ENCODE data around the gene TENT4B.

The TENT4B gene

GRCh38 chr16:50273382-50273690 is 120.2 kb downstream of the TENT4B start:
- intact Hi-C loops (cut with DNase I): no loop called here
- no peak for DNase-seq

- intact Hi-C loops (cut with DNase I): no loop called here
- DNase-seq: peak in 2 of 42 donors; percentile 25 to 34
These were observed 120.8 kb downstream of the TENT4B start for GRCh38 chr16:50273888-50274325.

GRCh38 chr16:50274326-50275097 is 121.4 kb downstream of the TENT4B start:
- no peak for DNase-seq
- intact Hi-C loops (cut with DNase I): no loop called here

- no peak for DNase-seq
- intact Hi-C loops (cut with DNase I): no loop called here
These were observed 122.0 kb downstream of the TENT4B start for GRCh38 chr16:50275098-50275415.

GRCh38 chr16:50275428-50276325 is 122.6 kb downstream of the TENT4B start:
- intact Hi-C loops (cut with DNase I): no loop called here
- DNase-seq: no peak

- DNase-seq: no peak
- intact Hi-C loops (cut with DNase I): no loop called here
These were observed 123.2 kb downstream of the TENT4B start for GRCh38 chr16:50276326-50276640.

GRCh38 chr16:50276801-50277555 is 123.9 kb downstream of the TENT4B start:
- DNase-seq: no peak
- intact Hi-C loops (cut with DNase I): no loop called here

- no peak for DNase-seq
- intact Hi-C loops (cut with DNase I): no loop called here
These were observed 125.1 kb downstream of the TENT4B start for GRCh38 chr16:50278251-50278650.

- DNase-seq: no peak
- intact Hi-C loops (cut with DNase I): no loop called here
These were observed 126.4 kb downstream of the TENT4B start for GRCh38 chr16:50279504-50279865.

GRCh38 chr16:50280932-50281331 is 127.8 kb downstream of the TENT4B start:
- intact Hi-C loops (cut with DNase I): no loop called here
- DNase-seq: no peak

All from head of caudate nucleus (tissue), 42 donors.